ENCODE measurements around the gene BEND2.

- TF ChIP-seq ISL1 (CRISPR knock-in tag; IDR thresholded peaks at IDR 0.05) (no peak), PATZ1 (CRISPR knock-in tag; IDR thresholded peaks at IDR 0.05; ENCODE audit: borderline replicate concordance) (no peak), GLIS3 (CRISPR knock-in tag; IDR thresholded peaks at IDR 0.05) (no peak), RARB (CRISPR knock-in tag; IDR thresholded peaks at IDR 0.05) (no peak), ARNTL (CRISPR knock-in tag; IDR thresholded peaks at IDR 0.05; ENCODE audit: borderline replicate concordance, low read depth) (no peak)
Observed at GRCh38 chrX:18158963-18159362, 61.7 kb downstream of the BEND2 start.
